HPDE6-E6E7 (cell line): ENCODE data around the gene GNMT.

Experiments used
- DNase-seq: peaks from one replicate; pipeline ENCODE4 v3.0.0; 2011; ENCODE audit warnings: missing footprints; ENCODE audit errors: extremely low spot score

The GNMT gene

DNA sequence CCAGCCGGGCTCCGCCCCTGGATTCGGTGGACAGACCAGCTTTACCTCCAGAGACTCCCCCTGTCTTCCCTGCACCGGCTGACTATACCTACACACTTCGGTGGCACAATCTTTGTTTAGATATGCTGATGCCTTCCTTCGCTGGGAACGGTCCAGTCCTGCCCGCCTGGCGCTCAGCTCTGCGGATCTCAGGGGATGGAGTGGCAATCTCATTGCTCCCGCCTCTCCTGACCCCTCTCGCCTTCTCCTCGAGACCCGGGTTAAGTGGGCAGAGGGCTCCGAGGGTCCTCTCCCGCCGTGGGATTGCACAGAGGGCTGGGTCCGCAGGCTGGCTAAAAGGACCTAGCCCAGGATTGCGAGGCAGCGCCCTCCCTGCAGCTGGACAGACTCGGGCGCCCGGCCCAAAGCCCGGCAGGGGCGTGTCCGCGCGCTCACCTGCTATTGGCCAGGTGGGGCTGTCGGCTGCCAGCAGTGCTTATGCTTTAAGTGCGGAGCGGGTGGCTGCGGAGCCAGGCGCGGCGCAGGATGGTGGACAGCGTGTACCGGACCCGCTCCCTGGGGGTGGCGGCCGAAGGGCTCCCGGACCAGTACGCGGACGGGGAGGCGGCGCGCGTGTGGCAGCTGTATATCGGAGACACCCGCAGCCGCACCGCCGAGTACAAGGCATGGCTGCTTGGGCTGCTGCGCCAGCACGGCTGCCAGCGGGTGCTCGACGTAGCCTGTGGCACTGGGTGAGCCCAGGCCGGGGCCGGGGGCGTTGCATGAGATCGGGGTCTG lies at the start of gene GNMT:
GNMT (plus strand) TSS at position 512 of the 777 bp plus-strand sequence; CDS start at position 526, 14 bp downstream.
- peak; percentile 66 for DNase-seq

DNA sequence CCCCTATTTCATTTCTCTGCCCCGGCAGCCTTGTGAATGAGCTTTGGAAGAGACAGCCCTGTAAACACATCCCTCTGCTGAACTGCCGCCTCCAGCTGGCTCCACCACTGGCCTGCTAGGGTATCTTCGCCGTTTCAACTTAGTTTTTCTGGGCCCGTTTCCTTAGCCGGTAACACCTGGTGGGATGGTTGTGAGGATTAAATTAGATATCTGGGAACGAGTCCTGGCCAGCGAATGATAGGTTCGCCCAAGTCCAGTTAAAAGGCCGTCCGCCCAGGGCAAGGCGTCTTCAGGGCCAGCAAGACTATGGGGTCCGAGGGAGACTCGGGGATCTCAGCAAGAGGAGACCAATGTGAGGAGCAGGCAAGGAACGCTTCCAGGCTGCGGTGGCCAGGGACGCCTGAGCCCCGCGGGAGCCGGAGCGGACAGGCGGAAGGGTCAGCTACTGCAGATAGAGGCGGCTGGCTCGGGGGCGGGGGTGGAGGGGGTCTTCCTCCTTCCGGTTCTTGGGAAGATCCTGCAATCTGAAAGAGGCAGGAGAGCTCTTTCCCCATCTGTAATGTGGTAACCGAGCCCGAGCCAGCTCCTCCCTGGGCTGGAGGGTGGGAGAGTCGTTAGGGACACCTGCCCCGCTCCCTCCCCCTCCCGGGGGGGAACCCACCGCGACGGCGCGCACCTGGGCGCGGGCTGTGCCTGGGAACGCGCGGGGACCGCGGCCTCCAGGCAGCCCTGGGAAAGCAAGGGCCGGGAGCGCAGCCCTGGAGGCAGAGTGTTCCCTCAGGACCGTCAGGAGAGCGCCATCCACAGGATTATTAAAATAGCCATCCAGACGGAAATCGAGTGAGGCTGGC lies 49.2 kb upstream of the GNMT start:
- no peak for DNase-seq

DNA sequence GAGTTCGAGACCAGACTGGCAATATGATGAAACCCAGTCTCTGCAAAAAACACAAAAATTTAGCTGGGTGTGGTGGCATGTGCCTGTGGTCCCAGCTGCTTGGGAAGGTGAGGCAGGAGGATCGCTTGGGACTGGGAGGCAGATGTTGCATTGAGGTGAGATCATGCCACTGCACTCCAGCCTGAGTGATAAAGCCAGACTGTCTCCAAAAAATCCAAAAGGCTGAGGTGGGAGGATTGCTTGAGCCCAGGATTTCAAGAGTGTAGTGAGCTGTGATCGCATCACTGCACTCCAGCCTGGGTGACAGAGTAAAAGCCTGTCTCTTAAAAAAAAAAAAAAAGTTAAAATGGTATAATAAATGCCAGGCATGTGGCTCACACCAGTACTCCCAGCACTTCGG lies 46.0 kb upstream of the GNMT start:
- DNase-seq = no peak

DNA sequence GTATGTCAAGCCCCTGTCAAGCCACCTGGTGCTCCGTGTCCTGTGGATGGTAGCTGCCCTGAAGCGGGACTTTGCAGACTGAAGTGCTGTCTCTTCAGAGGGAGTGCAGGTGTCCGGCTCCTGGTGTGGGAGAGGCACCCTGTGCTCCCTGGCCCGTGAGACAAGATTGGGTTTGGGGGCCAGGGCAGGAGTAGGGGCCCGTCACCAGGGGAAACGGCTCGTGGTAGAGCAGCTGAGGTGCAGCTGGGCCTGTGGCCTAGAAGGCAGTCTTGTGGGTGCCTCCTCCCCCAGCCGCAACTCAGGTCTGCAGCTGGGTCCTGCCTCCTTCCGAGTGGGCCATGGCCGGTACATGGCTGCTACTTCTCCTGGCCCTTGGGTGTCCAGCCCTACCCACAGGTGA lies 44.8 kb upstream of the GNMT start, which contains the start of gene PTCRA:
PTCRA (plus strand) TSS at position 322 of the 400 bp plus-strand sequence; CDS start at position 339, 17 bp downstream.
- no peak for DNase-seq

DNA sequence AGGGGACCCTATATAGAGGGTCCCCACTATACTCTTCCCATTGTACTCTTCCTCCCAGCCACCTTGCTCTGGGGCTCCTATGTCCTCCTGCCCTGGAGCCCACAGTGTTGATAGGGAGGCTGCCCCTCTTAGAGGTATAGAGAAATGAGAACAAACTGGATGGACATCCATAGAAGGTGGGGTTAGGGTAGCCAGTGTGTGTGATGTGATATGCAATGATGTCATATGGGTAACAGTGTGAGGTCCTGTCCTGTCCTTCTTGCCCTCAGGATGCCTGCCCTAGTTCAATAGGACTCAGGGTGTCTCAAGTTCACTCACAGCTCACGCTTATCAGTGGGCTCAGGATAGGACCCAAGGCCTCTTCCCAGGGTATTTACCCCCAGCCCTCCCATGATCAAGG lies 44.3 kb upstream of the GNMT start:
- no peak for DNase-seq

DNA sequence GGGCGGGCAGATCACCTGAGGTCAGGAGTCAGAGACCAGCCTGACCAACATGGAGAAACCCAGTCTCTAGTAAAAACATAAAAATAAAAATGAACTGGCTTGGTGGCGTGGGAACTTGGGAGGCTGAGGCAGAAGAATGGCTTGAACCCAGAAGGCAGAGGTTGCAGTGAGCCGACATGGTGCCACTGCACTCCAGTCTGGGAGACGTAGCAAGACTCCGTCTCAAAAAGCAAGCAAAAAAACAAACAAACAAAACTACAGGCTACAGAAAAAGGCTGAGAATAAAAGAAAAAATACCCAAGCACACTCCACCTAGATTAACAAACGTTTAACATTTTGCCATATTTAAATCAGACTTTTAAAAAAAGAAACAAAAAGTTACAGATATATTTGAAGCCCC lies 38.8 kb upstream of the GNMT start:
- no peak for DNase-seq

DNA sequence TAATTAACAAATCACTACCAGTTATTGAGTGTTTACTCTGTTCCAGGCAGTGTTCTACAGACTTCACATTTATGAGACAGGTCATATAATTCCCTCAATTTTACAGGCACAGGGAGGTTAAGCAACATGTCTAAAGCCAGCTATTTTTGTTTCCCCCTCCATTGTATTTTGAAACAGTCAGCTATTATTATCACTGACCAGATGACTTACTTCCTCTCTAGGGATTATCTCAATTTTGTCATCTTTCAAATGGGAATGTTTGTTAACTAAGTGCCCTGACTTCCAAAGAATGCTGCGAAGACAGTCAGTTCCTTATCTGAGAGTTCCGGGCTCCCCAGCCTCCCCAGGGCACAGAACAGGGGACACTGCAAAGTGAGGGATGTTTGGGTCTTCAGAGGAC lies 36.9 kb upstream of the GNMT start:
- no peak for DNase-seq

DNA sequence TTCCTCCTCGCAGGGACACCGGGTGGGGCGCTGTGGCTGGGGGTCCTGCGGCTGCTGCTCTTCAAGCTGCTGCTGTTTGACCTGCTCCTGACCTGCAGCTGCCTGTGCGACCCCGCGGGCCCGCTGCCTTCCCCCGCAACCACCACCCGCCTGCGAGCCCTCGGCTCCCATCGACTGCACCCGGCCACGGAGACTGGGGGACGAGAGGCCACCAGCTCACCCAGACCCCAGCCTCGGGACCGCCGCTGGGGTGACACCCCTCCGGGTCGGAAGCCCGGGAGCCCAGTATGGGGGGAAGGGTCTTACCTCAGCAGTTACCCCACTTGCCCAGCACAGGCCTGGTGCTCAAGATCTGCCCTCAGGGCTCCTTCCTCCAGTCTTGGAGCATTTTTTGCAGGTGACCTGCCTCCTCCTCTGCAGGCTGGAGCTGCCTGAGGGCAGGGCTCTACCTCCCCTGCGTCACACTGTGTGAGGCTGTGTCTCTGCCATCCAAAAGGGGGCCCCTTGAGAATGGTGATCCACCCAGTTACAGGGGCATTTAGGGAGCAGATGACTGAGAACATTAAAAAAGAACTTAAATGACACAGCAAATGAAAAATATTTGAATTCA lies 35.2 kb upstream of the GNMT start:
- DNase-seq = no peak

DNA sequence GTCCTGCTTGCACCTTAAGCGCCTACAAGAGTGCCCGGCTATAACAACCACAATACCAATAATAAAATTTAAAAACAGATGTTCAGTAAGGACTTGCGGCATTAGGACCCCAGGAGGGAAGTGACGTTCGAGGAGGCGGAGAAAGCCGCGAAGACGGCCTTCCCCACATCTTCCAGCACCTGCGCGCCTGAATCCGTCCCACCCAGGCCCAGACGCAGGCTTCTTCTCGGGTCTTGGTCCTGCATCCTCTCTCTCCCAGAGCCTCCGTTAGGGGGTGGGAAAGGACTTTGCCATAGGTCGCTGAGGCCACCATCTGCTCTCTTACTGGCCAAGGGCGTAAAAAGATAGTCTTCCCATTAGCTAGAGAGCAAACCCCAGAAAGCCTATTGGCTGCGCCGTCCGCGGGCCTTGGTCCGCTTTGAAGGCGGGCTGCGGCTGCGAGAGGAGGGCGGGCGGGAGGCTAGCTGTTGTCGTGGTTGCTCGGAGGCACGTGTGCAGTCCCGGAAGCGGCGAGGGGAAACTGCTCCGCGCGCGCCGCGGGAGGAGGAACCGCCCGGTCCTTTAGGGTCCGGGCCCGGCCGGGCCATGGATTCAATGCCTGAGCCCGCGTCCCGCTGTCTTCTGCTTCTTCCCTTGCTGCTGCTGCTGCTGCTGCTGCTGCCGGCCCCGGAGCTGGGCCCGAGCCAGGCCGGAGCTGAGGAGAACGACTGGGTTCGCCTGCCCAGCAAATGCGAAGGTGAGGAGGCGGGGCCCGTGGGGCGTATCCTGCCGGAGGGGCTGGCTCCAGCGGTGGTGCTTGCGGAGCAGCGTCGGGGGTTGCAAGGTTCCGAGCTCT lies 31.4 kb upstream of the GNMT start, which contains the start of gene CNPY3:
CNPY3 (plus strand) TSS at position 495 of the 835 bp plus-strand sequence; CDS start at position 586, 91 bp downstream.
- DNase-seq = peak; percentile 89

DNA sequence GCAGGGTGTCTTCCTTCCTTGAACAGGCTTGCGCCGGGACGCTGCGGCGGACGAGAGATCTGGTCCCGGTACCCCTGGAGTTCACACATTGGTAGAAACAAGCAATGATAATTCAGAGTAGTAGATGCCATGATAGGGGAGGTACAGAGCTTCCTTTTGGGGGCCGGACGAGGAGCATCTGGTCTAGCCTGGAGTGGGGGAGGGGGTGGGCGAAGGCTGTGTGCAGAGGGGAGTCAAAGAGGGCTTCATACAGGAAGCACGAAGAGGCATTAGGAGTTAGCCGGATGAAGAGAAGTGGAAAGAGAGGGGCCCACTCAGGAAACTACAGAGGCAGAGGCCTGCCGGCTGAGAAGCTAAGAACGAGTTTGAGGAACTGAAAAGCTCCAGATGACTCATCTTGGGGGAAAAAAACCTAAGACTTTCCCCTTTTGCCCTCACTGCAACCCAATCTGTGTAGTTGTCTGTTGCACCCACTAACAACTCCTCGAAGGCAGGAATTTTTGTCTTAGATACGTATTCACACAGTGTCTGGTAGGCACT lies 30.7 kb upstream of the GNMT start:
- DNase-seq = peak; percentile 46

DNA sequence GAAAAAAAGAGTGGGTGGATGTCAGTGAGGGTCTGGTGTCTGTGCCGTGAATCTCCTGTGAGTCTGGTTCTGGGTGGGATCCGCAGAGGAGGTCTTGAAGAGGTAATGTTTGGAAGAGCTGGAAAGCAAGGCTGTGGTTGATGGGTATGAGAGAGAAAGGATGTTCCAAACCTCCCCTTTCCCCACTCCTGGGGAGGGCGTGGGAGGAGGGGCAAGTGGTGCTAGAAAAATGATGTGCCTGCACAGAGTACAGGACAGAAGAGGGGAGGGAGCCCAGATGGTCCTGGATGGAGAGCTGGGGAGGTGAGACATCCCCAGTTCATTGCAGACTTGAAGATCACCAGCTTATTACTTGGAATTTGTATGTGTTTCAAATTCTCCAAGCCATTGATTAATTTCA lies 28.1 kb upstream of the GNMT start:
- no peak for DNase-seq

DNA sequence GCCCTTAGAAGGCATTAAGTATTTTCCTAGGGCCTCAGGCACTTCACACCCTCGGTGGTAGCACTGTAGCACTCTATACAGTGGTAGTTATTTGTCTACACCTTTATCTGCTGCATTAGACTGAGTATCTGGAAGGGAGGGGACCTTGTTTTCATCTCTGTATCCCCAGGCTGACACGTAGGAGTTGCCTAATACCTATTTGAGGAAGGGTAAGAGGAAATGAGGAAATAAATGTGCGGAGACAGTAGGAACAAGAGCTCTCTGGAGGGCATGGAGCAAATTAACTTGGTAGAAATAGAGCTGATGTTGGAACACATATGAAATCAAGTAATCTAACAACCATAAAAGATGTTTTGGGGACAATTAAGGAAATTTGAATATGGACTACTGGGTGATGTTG lies 27.3 kb upstream of the GNMT start:
- DNase-seq = no peak

DNA sequence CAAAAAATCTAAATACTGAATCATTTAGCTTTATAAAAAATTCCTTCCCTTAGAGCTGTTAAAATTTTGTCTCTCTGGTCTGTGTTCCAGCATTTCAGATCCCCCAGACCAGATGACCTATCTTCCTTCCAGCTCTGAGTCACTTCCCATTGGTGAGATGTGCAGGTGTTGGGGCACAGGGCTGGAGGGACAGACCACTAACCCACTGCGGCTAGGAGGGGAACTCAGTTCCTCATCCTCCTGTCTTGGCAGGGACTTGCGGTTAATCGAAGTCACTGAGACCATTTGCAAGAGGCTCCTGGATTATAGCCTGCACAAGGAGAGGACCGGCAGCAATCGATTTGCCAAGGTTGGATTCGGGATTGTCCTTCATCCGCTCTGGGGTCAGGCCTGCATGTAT lies 25.2 kb upstream of the GNMT start:
- DNase-seq = no peak

DNA sequence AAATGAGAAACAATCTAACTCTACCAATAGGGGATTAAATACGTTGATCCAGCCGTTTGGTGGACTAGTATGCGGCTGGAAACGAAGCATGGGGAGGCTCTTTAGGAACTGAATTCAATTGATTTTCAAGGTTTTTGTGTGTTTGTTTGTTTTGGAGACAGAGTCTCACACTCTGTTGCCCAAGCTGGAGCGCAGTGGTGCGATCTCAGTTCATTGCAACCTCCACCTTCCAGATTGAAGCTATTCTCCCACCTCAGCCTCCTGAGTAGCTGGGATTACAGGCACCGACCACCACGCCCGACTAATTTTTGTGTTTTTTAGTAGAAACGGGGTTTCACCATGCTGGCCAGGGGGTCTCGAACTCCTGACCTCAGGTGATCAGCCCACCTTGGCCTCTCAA lies 24.2 kb upstream of the GNMT start:
- no peak for DNase-seq

DNA sequence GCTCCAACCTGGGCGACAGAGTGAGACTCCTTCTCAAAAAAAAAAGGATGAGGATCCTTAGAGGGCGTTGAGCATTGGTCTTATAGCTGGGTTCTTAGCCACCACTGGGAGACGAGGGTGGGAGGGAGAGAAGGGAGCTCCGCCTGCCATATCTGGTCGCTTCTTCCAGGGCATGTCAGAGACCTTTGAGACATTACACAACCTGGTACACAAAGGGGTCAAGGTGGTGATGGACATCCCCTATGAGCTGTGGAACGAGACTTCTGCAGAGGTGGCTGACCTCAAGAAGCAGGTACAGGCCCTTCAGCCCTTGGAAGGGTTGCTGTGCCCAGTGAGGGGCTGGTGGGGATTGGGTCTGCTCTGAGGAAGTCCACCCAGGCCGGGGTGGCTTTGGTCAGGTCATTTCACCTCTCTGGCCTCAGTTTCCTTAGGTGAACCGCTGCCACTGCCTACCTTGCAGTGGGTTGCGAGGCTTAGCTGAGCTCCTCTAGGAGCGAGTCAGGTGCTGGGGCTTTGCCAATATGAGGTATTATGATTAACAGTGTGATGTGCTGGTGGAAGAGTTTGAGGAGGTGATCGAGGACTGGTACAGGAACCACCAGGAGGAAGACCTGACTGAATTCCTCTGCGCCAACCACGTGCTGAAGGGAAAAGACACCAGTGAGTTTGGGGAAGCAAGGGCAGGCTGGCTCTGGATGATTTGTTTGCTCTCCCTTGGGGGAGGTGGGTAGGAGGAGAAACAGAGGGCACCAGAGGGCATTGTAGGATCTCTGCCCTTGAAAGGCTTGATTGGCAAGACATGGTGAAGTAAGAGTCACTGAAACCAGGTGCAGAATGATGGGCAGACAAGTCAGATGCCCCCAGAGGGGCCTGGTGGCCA lies 22.8 kb upstream of the GNMT start:
- DNase-seq = no peak

DNA sequence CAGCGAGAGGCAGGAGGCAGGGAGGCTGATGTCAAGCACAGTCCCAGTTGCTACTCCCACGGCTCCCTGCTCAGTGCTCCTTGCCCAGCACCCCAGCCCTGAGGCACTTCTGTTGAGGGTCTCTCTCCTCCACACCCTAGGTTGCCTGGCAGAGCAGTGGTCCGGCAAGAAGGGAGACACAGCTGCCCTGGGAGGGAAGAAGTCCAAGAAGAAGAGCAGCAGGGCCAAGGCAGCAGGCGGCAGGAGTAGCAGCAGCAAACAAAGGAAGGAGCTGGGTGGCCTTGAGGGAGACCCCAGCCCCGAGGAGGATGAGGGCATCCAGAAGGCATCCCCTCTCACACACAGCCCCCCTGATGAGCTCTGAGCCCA lies 22.1 kb upstream of the GNMT start:
- DNase-seq = no peak

DNA sequence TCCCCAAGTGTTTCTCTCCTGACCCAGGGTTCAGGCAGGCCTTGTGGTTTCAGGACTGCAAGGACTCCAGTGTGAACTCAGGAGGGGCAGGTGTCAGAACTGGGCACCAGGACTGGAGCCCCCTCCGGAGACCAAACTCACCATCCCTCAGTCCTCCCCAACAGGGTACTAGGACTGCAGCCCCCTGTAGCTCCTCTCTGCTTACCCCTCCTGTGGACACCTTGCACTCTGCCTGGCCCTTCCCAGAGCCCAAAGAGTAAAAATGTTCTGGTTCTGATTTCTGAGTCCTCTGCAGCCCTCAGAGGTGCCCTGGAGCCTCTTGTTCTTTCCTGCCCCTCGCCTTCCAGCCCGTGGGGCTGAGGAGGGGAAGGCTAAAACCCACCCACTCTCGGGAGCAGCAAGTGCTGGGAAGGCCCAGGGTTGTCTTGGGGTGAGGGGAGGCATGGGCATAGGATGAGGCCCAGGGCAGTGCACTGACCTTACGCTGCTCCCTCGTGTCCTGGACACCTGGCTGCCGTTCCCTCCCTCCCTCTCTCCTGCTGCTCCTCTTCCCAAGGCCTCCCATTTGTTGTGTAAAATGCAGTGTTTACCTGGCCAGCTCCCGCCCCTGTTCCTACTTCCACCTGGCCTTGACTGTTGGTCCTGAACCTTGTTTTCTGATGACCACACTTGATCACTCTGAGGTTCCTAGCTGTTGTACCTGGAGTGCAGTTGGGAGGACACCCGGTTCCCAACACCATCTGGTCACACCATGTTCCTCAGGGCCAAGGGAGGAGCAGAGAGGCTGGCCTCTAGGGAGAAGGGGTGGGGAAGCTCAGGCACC lies 21.4 kb upstream of the GNMT start:
- DNase-seq = no peak

DNA sequence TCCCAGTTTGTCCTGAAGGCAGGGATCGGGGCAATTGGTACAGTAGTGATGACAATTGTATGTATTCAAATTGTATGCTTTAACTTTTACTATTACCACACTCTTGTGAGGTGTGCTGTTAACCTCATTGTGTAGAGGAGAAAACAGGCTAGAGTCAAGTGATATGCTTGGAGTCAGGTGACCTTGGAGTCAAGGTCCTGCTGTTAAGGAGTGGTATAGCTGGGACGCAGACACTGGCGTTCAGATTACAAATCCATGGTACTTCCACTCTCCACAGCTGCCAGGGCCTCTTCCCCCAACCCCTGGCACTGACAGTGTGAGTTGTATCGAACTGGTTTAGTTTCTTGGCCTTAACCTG lies 20.8 kb upstream of the GNMT start:
- DNase-seq = no peak

DNA sequence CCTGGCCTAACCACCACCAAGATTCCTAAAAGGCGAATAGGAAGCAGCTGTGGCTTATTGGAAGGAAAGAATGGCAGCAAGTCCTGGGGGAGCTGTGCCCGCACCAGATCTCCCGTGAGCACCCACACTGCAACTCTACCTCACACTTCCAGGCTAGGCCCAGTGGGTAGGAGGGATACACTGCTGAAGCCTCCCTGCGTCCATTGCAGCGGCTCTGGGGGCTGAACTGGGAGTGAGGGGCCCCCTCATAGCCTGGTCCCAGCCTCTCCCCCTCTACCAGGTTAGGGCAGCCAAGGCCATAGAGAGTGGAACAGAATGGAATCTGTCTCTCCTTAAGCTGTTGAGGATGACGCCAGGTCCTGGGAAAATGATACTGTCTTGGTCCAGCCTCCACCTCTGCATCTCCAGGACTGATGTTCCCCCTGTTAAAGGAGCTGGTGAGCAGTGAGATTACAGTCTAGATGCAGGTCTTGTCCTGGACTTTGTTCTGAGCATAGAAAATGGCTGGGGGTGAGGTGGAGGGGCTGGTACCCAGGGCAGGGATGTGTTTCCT lies 20.0 kb upstream of the GNMT start:
- DNase-seq = no peak
